Stimulated activated CD8-positive, alpha-beta memory T cell treated with anti-CD3 and anti-CD28 coated beads, Interleukin-2, amount 100 ng/mL, for 1 hour (primary cell): Measurements from ENCODE around the gene RPIA.
A peak's percentile ranks its signal among the peaks of the same experiment; 100 is the strongest.
"Not testable (repeated sequence)": the region's sequence is repeated elsewhere in the genome, so short reads cannot be mapped to it uniquely, and the experiment has no call there.

Experiments
- DNase-seq, 2 donors: peaks; one replicate each; pipeline ENCODE4 v3.0.0-alpha.2; 2020; ENCODE audit warnings: low read depth in 2 of 2

RPIA gene

DNA sequence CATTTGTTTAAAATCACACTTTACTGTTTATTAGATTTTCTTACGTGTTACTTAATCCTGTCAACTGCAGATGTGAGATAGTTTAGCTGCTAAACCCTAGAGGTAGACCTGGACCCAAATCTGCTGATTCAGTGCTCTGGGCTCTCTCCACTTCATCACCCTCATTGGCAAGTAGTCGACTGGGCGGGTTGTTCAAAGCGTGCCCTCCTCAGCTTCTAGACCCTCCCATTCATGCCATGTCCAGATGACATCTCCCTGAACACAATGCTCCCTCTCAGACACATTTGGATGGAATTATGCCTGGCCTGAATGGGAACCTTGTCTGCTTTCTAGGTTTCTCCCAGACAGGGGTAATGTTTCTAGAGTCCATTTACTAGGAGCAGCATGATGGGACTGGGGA is 43.7 kb downstream of the RPIA start:
- no peak for DNase-seq

DNA sequence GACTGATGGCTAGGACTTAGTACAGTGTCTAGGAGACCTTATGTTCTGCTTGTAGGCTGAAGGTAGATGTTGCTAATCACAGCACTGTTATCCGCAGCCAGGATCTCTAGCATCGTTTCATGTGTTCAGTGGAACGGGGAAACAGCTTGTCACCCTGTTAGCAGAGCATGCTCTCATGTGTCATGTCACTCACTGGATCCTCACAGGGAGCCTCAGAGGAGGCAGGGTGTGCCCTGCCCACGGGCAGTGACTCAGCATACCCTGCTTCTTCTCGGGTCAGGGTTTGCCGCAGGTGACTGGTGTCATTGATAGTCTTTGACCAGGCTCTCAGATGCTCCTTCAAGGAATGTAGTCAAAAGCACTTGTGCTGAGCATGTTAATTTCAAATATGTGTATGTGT is 44.4 kb downstream of the RPIA start:
- DNase-seq, result no peak

GRCh38 chr2:88736437-88736836 is 45.0 kb downstream of the RPIA start:
- no peak for DNase-seq

- no peak for DNase-seq
Observed at GRCh38 chr2:88737385-88737784, 45.9 kb downstream of the RPIA start.

GRCh38 chr2:88738271-88738670 is 46.8 kb downstream of the RPIA start:
- DNase-seq, result no peak

GRCh38 chr2:88739985-88740600 is 48.6 kb downstream of the RPIA start:
- peak; percentile 43 to 45 for DNase-seq

DNA sequence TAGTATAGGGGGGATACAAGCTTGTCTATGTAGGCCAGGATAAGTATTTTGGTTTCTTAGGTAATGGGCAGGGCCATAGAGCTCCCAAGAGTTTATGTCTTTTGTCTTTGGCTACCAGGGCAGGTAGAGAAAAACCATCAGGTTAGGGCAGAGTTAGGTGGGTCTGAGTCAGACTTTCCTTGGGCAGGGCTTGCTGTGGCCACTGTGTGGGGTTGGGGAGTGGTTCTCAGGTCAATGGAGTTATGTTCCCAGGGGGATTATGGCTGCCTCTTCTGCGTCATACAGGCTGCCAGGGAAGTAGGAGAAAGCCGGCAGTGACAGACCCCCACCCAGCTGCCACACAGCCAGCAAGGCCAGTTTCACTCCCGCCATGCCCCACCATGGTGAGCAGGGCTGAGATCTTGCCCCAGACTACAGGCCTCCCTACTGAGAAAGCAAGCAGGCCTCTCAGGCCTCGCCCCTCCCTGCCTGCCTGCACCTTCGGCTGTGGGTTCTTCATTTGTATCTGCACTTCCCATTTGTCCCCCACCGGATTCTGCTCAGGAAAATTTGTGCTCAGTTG is 55.5 kb downstream of the RPIA start:
- no peak for DNase-seq

DNA sequence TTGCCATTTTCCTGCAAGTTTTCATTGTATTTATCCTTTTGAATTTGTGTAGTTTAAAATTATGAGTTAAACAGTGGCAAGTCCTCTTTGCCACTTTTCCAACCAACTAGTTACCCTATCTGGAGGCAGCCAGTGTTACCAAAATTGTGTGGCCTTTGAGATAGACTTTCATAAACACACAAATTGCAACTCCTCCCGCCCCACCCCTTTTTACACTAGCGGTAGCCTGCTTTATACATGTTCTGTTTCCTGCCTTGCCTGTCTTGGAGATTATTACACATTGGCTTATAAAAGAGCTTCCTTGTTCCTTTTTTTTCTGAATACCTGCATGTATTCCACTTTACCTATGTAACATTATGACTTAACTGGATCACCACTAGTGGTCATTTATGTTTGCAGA is 56.5 kb downstream of the RPIA start:
- DNase-seq, result no peak

- DNase-seq, result no peak
Observed at GRCh38 chr2:88751768-88752167, 60.3 kb downstream of the RPIA start.

- DNase-seq, result no peak
Observed at GRCh38 chr2:88753833-88754584, 62.5 kb downstream of the RPIA start.

- DNase-seq, result no peak
Observed at GRCh38 chr2:88754585-88755320, 63.3 kb downstream of the RPIA start.

- DNase-seq, result no peak
Observed at GRCh38 chr2:88755836-88756235, 64.4 kb downstream of the RPIA start.

- DNase-seq, result no peak
Observed at GRCh38 chr2:88757025-88757424, 65.6 kb downstream of the RPIA start.

- not testable (repeated sequence) for DNase-seq
Observed at GRCh38 chr2:88758702-88759101, 67.2 kb downstream of the RPIA start.

DNA sequence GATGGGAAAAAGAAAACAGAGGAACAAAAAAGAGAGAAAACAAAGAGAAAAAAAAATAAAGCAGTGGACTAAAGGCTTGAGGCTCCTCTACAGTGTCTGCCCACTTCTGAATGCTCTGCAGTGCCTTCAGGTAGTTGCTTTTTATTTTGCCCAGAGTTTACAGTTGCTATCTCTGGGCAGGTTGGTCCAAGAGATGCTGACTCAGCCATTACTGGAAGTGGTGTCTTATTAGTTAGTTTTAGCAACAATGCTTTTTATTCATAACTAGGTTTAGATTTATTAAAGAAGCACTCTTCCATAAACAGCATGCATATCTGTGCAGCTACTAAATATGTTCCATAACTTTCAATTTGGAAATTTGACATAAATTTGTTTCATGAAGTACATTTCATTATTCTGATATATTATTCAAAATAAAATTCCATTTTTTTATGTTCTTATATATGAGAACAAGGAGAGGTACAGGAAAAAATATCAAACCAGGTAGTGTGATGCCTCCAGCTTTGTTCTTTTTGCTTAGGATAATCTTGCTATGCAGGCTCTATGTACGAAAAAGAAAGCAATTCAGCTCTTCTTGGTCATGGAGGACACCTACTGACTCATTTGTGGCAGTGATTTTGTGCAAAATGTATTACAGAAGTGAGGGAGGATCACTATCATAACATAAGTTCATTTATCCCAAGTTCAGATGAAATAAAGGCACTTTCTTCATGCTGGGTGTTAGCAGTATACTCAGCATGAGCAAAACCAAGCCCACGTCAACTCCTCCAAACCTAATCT is 69.5 kb downstream of the RPIA start:
- no peak for DNase-seq

DNA sequence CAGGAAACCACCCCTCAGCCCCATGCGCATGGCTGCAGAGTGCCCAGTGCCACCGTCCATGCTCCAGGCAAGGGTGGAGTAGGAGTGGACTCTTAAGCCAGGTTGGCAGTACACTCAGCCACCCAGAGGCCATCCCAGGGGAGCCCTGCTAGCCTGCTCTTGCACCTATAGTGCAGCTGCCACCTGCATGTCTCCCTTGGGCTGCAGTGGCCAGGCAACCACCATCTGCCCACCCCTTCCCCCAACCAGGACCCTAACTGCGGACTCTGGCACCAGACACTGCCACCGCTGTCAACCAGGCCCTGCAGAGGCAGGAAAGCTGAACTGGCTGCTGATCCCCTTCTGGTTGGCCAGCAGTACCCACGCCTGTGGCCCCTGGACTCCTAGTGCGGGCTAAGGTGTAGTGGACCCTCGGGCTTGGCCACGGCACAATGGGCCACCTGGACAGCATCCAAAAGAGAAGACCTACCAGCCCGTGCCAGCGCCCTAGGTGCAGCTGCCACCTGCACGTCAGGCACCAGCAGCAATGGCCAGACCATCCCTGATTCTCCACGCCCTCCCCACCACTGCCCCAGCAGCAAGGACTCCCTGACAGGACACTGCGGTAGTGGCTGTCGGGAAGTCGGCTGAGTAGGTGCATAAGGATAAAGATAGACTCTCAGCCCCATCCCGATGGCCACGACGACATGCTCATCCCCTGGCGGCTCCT is 72.8 kb downstream of the RPIA start:
- no peak for DNase-seq

DNA sequence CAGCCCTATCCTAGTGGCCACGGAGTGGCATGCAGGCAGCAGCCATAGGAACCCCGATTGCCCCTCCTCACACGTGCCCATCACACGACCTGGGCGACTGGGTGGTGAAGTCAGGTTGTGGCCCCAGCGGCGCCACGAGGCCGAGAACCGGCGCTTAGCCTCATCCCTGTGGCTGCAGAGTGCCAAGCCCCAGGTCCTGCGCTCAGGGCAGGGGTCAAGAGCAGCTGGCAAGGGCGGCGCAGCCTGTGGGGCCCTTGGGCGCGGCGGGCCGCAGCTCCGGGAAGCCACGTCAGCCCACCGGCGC is 73.3 kb downstream of the RPIA start:
- no peak for DNase-seq

DNA sequence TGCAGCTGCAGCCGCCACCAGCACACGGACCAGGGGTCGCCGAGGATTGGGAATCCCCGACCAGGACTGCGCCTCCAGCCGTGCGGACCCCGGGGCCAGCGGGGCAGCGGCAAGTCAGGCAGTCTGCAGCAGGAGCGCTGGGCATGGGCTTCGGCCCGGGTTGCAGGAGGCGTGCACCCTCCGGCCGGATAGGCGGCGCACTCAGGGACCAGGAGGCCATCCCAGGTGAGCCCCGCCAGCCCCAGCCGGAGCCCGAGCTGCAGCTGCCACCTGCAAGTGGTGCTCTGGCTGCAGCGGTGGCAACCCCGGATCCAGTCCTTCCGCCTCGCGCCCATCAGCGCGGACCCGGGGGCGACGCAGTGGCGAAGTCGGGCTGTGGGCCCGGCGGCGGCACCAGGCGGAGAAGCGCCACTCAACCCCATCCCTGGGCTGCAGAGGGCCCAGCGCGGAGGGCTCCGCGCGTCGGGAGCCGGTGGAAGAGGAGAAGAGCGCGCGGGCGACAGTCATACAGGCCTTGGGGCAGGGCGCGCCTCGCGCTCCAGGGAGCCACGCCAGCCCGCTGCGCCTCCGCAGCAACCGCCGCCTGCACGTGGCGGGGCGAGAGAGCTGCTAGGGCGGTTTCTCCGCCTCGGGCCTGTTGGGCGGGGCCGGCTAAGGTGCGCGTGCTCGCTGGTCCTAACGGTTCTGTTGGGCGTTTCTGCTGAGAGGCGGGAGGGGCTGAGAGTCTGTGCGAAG is 73.8 kb downstream of the RPIA start:
- peak in 1 of 2 donors; percentile 8 for DNase-seq

- DNase-seq, result not testable (repeated sequence)
Observed at GRCh38 chr2:88765889-88766481, 74.5 kb downstream of the RPIA start.

DNA sequence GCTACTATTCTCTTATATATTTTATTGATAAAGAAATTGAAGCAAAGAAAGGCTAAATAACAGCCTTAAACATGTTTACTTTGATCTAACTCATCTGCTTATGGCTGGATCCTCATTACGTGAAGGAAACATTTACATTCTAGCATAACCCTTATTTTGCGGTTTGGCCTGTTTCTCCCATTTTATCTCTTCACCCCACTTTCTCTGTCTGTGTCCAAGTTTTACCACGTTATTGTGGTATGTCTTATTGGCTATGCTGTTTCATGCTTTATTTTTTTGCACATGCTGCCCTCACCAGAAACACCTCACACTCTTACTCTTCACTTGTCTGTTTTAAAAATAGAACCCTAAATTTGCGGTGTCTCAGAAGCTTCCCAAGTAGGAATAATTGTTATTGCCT is 78.5 kb downstream of the RPIA start:
- no peak for DNase-seq
